ENCODE data around the gene ENTPD3. TPM values are rescaled to one million over a fixed set of nuclear protein-coding genes. Genes with fewer than 3 reads are reported as not detected.
A peak's percentile ranks its signal among the peaks of the same experiment; 100 is the strongest.

The ENTPD3 gene
- total RNA-seq = not detected in 2 replicates

- Mint-ChIP-seq H3K36me3 (ENCODE audit: low read depth) (no peaks in the 10 kb centered on the region), H3K27me3 (ENCODE audit: insufficient read depth) (peaks cover 26% of the 10 kb centered on the region), H3K9me3 (no peaks in the 10 kb centered on the region), H3K4me1 (ENCODE audit: low read depth) (peaks cover 9% of the 10 kb centered on the region), H3K27ac (no peak within 1 kb of the TSS), H3K4me3 (peak within 1 kb of the TSS; percentile 21)
- intact Hi-C loops (cut with micrococcal nuclease) = no loop called here
- DNase-seq (ENCODE audit: low spot score) = no peak
These were observed at the start of gene ENTPD3 for GRCh38 chr3:40387001-40387894. Gene ENTPD3, plus strand, starts transcription at chr3:40387184. Its CDS starts 874 bp downstream, at chr3:40388058.

- no peak overlapping the region for H3K4me3 Mint-ChIP-seq
- no peak for DNase-seq (ENCODE audit: low spot score)
- no peaks in the 10 kb centered on the region for H3K36me3 Mint-ChIP-seq (ENCODE audit: low read depth)
- H3K27ac Mint-ChIP-seq = no peak overlapping the region
- no peaks in the 10 kb centered on the region for H3K4me1 Mint-ChIP-seq (ENCODE audit: low read depth)
- no peaks in the 10 kb centered on the region for H3K9me3 Mint-ChIP-seq
- intact Hi-C loops (cut with micrococcal nuclease) = no loop called here
- H3K27me3 Mint-ChIP-seq (ENCODE audit: insufficient read depth) = peaks cover 5% of the 10 kb centered on the region
These were observed 47.1 kb upstream of the ENTPD3 start for GRCh38 chr3:40339871-40340270.

GRCh38 chr3:40340541-40341170, 46.3 kb upstream of the ENTPD3 start:
- Mint-ChIP-seq H3K4me3 (no peak overlapping the region), H3K27me3 (ENCODE audit: insufficient read depth) (peaks cover 5% of the 10 kb centered on the region), H3K27ac (no peak overlapping the region), H3K4me1 (ENCODE audit: low read depth) (no peaks in the 10 kb centered on the region), H3K9me3 (no peaks in the 10 kb centered on the region), H3K36me3 (ENCODE audit: low read depth) (no peaks in the 10 kb centered on the region)
- intact Hi-C loops (cut with micrococcal nuclease) = no loop called here
- no peak for DNase-seq (ENCODE audit: low spot score)

- no peaks in the 10 kb centered on the region for H3K4me1 Mint-ChIP-seq (ENCODE audit: low read depth)
- no peak for DNase-seq (ENCODE audit: low spot score)
- no peak overlapping the region for H3K27ac Mint-ChIP-seq
- H3K4me3 Mint-ChIP-seq = no peak overlapping the region
- no peaks in the 10 kb centered on the region for H3K9me3 Mint-ChIP-seq
- H3K27me3 Mint-ChIP-seq (ENCODE audit: insufficient read depth) = peaks cover 5% of the 10 kb centered on the region
- intact Hi-C loops (cut with micrococcal nuclease) = no loop called here
- no peaks in the 10 kb centered on the region for H3K36me3 Mint-ChIP-seq (ENCODE audit: low read depth)
These were observed 45.3 kb upstream of the ENTPD3 start for GRCh38 chr3:40341671-40342070.

GRCh38 chr3:40350529-40350928, 36.5 kb upstream of the ENTPD3 start:
- Mint-ChIP-seq H3K36me3 (ENCODE audit: low read depth) (no peaks in the 10 kb centered on the region), H3K4me3 (no peak overlapping the region), H3K27ac (no peak overlapping the region), H3K9me3 (peaks cover 17% of the 10 kb centered on the region), H3K27me3 (ENCODE audit: insufficient read depth) (peaks cover 5% of the 10 kb centered on the region), H3K4me1 (ENCODE audit: low read depth) (no peaks in the 10 kb centered on the region)
- intact Hi-C loops (cut with micrococcal nuclease) = no loop called here
- no peak for DNase-seq (ENCODE audit: low spot score)

- DNase-seq (ENCODE audit: low spot score) = no peak
- Mint-ChIP-seq H3K27me3 (ENCODE audit: insufficient read depth) (peaks cover 3% of the 10 kb centered on the region), H3K36me3 (ENCODE audit: low read depth) (no peaks in the 10 kb centered on the region), H3K27ac (no peak overlapping the region), H3K4me1 (ENCODE audit: low read depth) (no peaks in the 10 kb centered on the region), H3K9me3 (peaks cover 14% of the 10 kb centered on the region), H3K4me3 (no peak overlapping the region)
- intact Hi-C loops (cut with micrococcal nuclease) = no loop called here
These were observed 31.6 kb upstream of the ENTPD3 start for GRCh38 chr3:40355410-40355809.

GRCh38 chr3:40358454-40358853, 28.5 kb upstream of the ENTPD3 start:
- DNase-seq (ENCODE audit: low spot score) = no peak
- intact Hi-C loops (cut with micrococcal nuclease) = no loop called here
- Mint-ChIP-seq H3K4me3 (no peak overlapping the region), H3K27ac (no peak overlapping the region), H3K27me3 (ENCODE audit: insufficient read depth) (peaks cover 3% of the 10 kb centered on the region), H3K4me1 (ENCODE audit: low read depth) (no peaks in the 10 kb centered on the region), H3K36me3 (ENCODE audit: low read depth) (no peaks in the 10 kb centered on the region), H3K9me3 (no peaks in the 10 kb centered on the region)

GRCh38 chr3:40363674-40364073, 23.3 kb upstream of the ENTPD3 start:
- H3K9me3 Mint-ChIP-seq = no peaks in the 10 kb centered on the region
- intact Hi-C loops (cut with micrococcal nuclease) = no loop called here
- no peak for DNase-seq (ENCODE audit: low spot score)

GRCh38 chr3:40366203-40367162, 20.5 kb upstream of the ENTPD3 start:
- H3K4me3 Mint-ChIP-seq = no peak overlapping the region
- intact Hi-C loops (cut with micrococcal nuclease) = no loop called here

More at GRCh38 chr3:40363674-40364073, 23.3 kb upstream of the ENTPD3 start:
- H3K27me3 Mint-ChIP-seq (ENCODE audit: insufficient read depth) = peaks cover 9% of the 10 kb centered on the region
- no peak overlapping the region for H3K4me3 Mint-ChIP-seq
- H3K36me3 Mint-ChIP-seq (ENCODE audit: low read depth) = no peaks in the 10 kb centered on the region
- no peak overlapping the region for H3K27ac Mint-ChIP-seq
- H3K4me1 Mint-ChIP-seq (ENCODE audit: low read depth) = no peaks in the 10 kb centered on the region

GRCh38 chr3:40369716-40370115, 17.3 kb upstream of the ENTPD3 start:
- intact Hi-C loops (cut with micrococcal nuclease) = no loop called here
- Mint-ChIP-seq H3K4me1 (ENCODE audit: low read depth) (no peaks in the 10 kb centered on the region), H3K27ac (no peak overlapping the region), H3K36me3 (ENCODE audit: low read depth) (no peaks in the 10 kb centered on the region), H3K27me3 (ENCODE audit: insufficient read depth) (peaks cover 18% of the 10 kb centered on the region), H3K4me3 (no peak overlapping the region), H3K9me3 (no peaks in the 10 kb centered on the region)
- no peak for DNase-seq (ENCODE audit: low spot score)

More at GRCh38 chr3:40366203-40367162, 20.5 kb upstream of the ENTPD3 start:
- no peaks in the 10 kb centered on the region for H3K4me1 Mint-ChIP-seq (ENCODE audit: low read depth)
- H3K27ac Mint-ChIP-seq = no peak overlapping the region
- no peak for DNase-seq (ENCODE audit: low spot score)
- H3K9me3 Mint-ChIP-seq = no peaks in the 10 kb centered on the region
- H3K27me3 Mint-ChIP-seq (ENCODE audit: insufficient read depth) = peaks cover 15% of the 10 kb centered on the region
- H3K36me3 Mint-ChIP-seq (ENCODE audit: low read depth) = no peaks in the 10 kb centered on the region

- intact Hi-C loops (cut with micrococcal nuclease) = no loop called here
- peaks cover 5% of the 10 kb centered on the region for H3K9me3 Mint-ChIP-seq
- H3K27ac Mint-ChIP-seq = no peak overlapping the region
- H3K36me3 Mint-ChIP-seq (ENCODE audit: low read depth) = no peaks in the 10 kb centered on the region
- H3K4me3 Mint-ChIP-seq = no peak overlapping the region
- no peak for DNase-seq (ENCODE audit: low spot score)
- peaks cover 10% of the 10 kb centered on the region for H3K4me1 Mint-ChIP-seq (ENCODE audit: low read depth)
- H3K27me3 Mint-ChIP-seq (ENCODE audit: insufficient read depth) = no peaks in the 10 kb centered on the region
These were observed 9.2 kb upstream of the ENTPD3 start for GRCh38 chr3:40377822-40378221.

GRCh38 chr3:40379674-40380306, 7.2 kb upstream of the ENTPD3 start:
- Mint-ChIP-seq H3K36me3 (ENCODE audit: low read depth) (no peaks in the 10 kb centered on the region), H3K9me3 (peaks cover 5% of the 10 kb centered on the region), H3K4me1 (ENCODE audit: low read depth) (peaks cover 10% of the 10 kb centered on the region), H3K27me3 (ENCODE audit: insufficient read depth) (peaks cover 1% of the 10 kb centered on the region), H3K4me3 (no peak overlapping the region), H3K27ac (no peak overlapping the region)
- DNase-seq (ENCODE audit: low spot score) = no peak
- intact Hi-C loops (cut with micrococcal nuclease) = no loop called here
